BJ (cell line): ENCODE data around the gene GPR37. TPM values are rescaled to one million over a fixed set of nuclear protein-coding genes. Genes with fewer than 3 reads are reported as not detected.

ENCODE experiments used
- CTCF ChIA-PET: fragments of 350-600 bp; formaldehyde crosslinking; extraction: SDS; loops from one replicate; lab custom pipeline; 2021; ENCODE audit warnings: antibody characterized with exemption, inconsistent platforms; lab: Yijun Ruan, JAX
- POLR2A ChIA-PET: fragments of 300-600 bp; sonication (Branson Sonifier 250); formaldehyde crosslinking; extraction: SDS; loops from one replicate; lab custom pipeline; 2021; ENCODE audit warnings: antibody characterized with exemption; lab: Charles Lee
- DNase-seq: peaks from one replicate; pipeline ENCODE4 v3.0.0-alpha.2; 2011; ENCODE audit warnings: low read depth
- H3K27me3 ChIP-seq: 2 replicates; pipeline ENCODE4 v1.6.0; 2011; ENCODE audit warnings: low read length; ENCODE audit not compliant: control insufficient read depth, insufficient read depth
- H3K36me3 ChIP-seq: 2 replicates; pipeline ENCODE4 v1.5.1; 2011; ENCODE audit warnings: low read length; ENCODE audit not compliant: control insufficient read depth, insufficient read depth
- H3K4me3 ChIP-seq: 2 replicates; pipeline ENCODE4 v1.5.1; 2011; ENCODE audit warnings: low read depth, mild to moderate bottlenecking, control low read depth, low read length
- polyA plus RNA-seq: library from polyadenylated mRNA; depleted of rRNA; stranded (reverse); fragments of >200 nt; gene quantifications from 2 replicates; pipeline ENCODE4 v1.2.3, GENCODE V29; 2011
- TF ChIP-seq, protein P1 (sequence below): IDR thresholded peaks from 2 replicates; pipeline ENCODE4 v1.5.1; 2011; ENCODE audit warnings: low read depth, mild to moderate bottlenecking, control low read depth, inconsistent platforms, low read length, moderate library complexity; ENCODE audit not compliant: insufficient read depth

Gene GPR37
- polyA plus RNA-seq, 1 experiment = 0.25 TPM

DNA sequence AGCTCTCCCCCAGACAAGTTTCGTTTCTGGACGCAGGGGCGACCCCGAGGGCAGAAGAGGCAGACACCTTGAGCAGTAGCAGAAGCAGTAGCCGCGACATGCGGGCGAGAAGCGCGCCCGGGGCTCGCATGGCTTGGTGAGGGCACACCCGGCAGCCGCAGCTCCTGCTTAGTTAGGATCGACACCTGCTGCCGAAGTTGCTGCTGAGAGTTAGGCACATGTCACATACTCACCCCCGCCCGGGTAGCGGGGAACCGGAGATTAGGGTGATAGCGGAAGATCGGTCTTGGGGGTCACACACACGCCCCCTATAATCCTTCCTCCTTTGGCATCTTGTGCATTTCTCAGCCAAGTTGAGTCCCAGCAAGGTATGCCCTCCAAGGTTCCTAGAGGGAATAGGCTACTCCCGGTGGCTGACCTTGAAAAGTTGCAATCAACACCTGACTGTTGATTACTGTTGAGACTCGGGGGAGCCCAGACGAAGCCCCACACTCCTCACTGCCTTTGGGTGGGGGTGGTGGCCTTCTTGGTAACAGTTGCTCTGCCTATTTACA lies 668 bp downstream of the GPR37 start:
- POLR2A ChIA-PET = no interaction called here
- H3K27me3 ChIP-seq = peaks cover 8% of the 10 kb centered on the region
- CTCF ChIA-PET = interaction anchor here (0.6 to 2.9 kb wide), 4 partner anchors 12 to 313 kb away, joined by 3 to 13 read pairs (median 5); no protein-coding TSS in a partner anchor

DNA sequence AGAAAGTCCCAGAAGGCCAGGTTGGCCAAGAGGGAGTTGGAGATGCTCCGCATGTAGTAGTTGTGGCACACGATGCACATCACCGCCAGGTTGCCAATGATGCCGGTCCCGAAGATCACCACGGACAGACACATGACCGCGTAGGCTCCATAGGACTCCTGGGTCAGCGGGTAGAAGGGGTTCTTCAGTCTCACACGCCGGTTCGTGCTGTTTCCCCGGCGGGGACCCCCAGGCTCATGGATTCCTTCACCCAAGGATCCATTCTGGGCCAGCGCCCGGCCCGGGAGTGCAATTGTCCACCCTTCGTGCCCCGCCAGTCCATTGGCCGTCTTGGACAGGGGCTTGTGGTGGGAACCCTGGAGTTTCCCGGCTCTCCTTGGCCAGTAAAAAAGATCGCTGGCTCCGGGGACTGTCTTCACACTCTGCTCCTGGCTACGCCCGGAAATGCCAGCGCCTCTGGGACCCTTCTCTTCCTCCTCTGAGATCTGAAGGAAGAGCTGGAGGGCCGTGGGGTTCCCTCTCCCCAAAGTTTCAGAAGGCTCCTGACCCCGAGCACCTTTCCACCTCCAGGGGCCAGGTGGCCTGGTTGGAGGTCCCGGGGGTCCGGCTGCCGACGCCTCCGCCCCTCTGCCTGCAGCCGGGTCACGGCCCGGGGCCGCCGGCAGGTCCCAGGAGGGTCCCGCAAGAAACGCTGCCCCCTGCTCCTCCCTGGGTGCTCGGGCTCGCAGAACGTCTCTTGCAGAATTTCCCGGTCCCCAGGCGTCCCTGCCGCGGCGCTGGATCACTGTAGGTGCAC lies 1.3 kb downstream of the GPR37 start:
- DNase-seq = no peak
- TF ChIP-seq, protein P1, sequence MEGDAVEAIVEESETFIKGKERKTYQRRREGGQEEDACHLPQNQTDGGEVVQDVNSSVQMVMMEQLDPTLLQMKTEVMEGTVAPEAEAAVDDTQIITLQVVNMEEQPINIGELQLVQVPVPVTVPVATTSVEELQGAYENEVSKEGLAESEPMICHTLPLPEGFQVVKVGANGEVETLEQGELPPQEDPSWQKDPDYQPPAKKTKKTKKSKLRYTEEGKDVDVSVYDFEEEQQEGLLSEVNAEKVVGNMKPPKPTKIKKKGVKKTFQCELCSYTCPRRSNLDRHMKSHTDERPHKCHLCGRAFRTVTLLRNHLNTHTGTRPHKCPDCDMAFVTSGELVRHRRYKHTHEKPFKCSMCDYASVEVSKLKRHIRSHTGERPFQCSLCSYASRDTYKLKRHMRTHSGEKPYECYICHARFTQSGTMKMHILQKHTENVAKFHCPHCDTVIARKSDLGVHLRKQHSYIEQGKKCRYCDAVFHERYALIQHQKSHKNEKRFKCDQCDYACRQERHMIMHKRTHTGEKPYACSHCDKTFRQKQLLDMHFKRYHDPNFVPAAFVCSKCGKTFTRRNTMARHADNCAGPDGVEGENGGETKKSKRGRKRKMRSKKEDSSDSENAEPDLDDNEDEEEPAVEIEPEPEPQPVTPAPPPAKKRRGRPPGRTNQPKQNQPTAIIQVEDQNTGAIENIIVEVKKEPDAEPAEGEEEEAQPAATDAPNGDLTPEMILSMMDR = no peak
- ChIA-PET CTCF (interaction anchor here (0.6 kb wide), 1 partner anchor 148 kb away, joined by 3 read pairs; no protein-coding TSS in a partner anchor), POLR2A (no interaction called here)
- no peaks in the 10 kb centered on the region for H3K36me3 ChIP-seq
- H3K27me3 ChIP-seq = peaks cover 8% of the 10 kb centered on the region
- H3K4me3 ChIP-seq = peak overlapping the region; percentile 52

More for the DNA sequence above, 668 bp downstream of the GPR37 start:
- peak overlapping the region; percentile 52 for H3K4me3 ChIP-seq
- no peak for DNase-seq
- H3K36me3 ChIP-seq = no peaks in the 10 kb centered on the region
- TF ChIP-seq, protein P1 = no peak

DNA sequence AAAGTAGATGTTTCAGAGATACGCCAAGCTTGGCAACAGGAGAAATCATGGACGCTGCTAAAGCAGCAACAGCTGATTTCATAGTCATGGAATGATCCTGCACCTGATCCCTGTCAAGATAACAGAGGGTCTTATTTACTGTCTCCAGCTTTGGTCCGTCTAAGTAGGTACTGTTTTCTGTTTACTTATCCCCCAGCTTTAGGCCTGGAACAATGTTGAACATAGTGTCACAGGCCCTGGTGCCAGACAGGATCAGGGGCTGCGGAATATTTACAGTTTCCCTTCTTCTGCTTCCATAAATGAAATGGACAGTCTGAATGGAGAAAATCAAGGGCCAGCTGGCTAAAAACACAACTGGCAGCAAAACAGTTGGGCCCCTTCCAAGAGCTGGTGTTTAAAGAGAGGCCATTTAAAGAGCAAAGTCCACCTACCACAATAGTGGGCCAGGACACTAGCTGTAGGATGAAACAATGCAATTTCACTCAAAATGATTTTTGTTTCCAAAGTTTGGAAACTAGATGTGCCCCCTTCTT lies 2.9 kb downstream of the GPR37 start:
- Histone ChIP-seq H3K36me3 (no peaks in the 10 kb centered on the region), H3K27me3 (peaks cover 8% of the 10 kb centered on the region), H3K4me3 (no peak overlapping the region)
- POLR2A ChIA-PET = no interaction called here
- DNase-seq = no peak
- CTCF ChIA-PET = no interaction called here
- TF ChIP-seq, protein P1 = no peak

DNA sequence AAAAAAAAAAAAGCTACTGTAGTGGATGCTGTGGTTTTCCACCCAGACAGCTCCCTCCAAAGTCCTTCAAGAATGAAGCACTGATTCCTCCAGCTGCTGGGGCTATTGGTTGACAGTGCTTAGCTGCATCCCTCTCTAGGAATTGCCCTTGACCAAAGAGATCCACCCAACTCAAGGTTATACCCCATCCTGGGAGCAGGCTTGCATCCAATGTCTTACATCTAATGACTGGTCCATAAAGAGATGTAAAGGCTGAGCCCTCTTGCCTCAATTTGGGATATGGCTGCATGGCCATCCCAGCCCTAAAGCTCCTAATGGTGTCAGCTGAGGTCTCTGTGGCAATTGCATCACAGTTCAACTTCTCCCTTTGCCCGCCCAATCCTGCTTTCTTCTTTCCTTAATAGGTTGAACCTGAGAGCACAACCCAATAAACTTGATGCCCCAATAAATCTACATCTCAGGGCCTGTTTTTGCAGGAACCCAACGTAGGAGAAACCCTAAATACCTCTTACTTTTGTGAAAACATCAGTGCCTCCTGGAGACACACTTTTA lies 4.4 kb downstream of the GPR37 start:
- ChIA-PET CTCF (interaction anchor here (0.6 kb wide), 1 partner anchor 194 kb away, joined by 3 read pairs; no protein-coding TSS in a partner anchor), POLR2A (no interaction called here)
- H3K4me3 ChIP-seq = no peak overlapping the region
- DNase-seq = no peak
- TF ChIP-seq, protein P1 = no peak
- peaks cover 8% of the 10 kb centered on the region for H3K27me3 ChIP-seq
- no peaks in the 10 kb centered on the region for H3K36me3 ChIP-seq

DNA sequence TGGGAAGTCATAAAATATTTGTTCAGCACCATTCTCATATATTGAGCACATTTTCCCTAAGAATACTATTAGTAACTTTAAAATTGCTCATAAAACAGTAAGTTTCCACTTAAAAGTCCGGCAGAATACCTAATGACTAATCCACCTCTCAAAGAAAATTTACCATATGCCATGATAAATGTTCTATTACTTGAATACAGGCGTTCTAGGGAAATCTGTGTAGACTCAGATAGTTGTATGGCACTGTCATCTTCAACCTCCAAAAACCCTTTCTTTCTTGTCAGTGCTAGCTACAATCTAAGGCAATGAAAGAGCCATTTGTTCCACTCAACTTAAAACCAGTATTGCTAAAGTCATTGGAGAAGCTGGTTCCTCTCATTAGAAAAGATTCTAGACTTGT lies 7.3 kb downstream of the GPR37 start:
- Histone ChIP-seq H3K36me3 (no peaks in the 10 kb centered on the region), H3K27me3 (no peaks in the 10 kb centered on the region), H3K4me3 (no peak overlapping the region)
- POLR2A ChIA-PET = no interaction called here
- CTCF ChIA-PET = no interaction called here
- TF ChIP-seq, protein P1 = no peak
- no peak for DNase-seq
